HL-60 (cell line): ENCODE results near the gene GPR12.

Experiments
- CTCF ChIP-seq: IDR thresholded peaks from one replicate; pipeline ENCODE4 v1.5.1; 2011; ENCODE audit warnings: low read length, control low read depth, inconsistent platforms; ENCODE audit not compliant: insufficient read depth
- POLR2AphosphoS5 ChIP-seq: IDR thresholded peaks from 2 replicates; pipeline ENCODE4 v1.6.1; 2012; ENCODE audit warnings: low read depth
- REST ChIP-seq: IDR thresholded peaks from 2 replicates; pipeline ENCODE4 v1.6.1; 2012; ENCODE audit warnings: low read depth; ENCODE audit not compliant: insufficient replicate concordance
- SPI1 ChIP-seq: IDR thresholded peaks from 2 replicates; pipeline ENCODE4 v1.6.1; 2012; ENCODE audit warnings: low read depth, mild to moderate bottlenecking, borderline replicate concordance

GRCh38 chr13:26747706-26748105, 12.9 kb downstream of the GPR12 start:
- TF ChIP-seq POLR2AphosphoS5 (no peak), CTCF (no peak), REST (no peak), SPI1 (no peak)
